ENCODE measurements around the gene TBC1D5.

- TF ChIP-seq REST (IDR thresholded peaks at IDR 0.05; ENCODE audit: insufficient read depth in 1 of 2, low read depth in 2 of 2, low read length in 2 of 2) = no peak
- TF ChIP-seq TAF1 (IDR thresholded peaks at IDR 0.05; ENCODE audit: borderline replicate concordance, insufficient read depth, low read length) = no peak
- TF ChIP-seq POLR2AphosphoS5 (IDR thresholded peaks at IDR 0.05; ENCODE audit: low read depth, low read length) = no peak
- no peak for TF ChIP-seq SIN3A (IDR thresholded peaks at IDR 0.05; ENCODE audit: borderline replicate concordance, insufficient read depth, low read length)
These were observed 234.2 kb downstream of the TBC1D5 start for GRCh38 chr3:17508180-17508752.

All from PFSK-1 (cell line).